IPS DF 6.9 (cell line): ENCODE data around the gene TRPM6.

Experiments used
- DNase-seq: peaks from one replicate; pipeline ENCODE4 v3.0.0-alpha.2; 2013; ENCODE audit warnings: low read depth, low spot score
- H3K27ac ChIP-seq: one replicate; pipeline ENCODE4 v1.5.1; 2013; ENCODE audit warnings: low read length, control low read depth
- H3K27me3 ChIP-seq: 2 replicates; pipeline ENCODE4 v1.6.1; 2013; ENCODE audit warnings: mild to moderate bottlenecking, low read length; ENCODE audit not compliant: control insufficient read depth, insufficient read depth
- H3K36me3 ChIP-seq: 2 replicates; pipeline ENCODE4 v1.6.1; 2013; ENCODE audit warnings: low read length; ENCODE audit not compliant: control insufficient read depth, insufficient read depth
- H3K4me1 ChIP-seq: 2 replicates; pipeline ENCODE4 v1.6.1; 2013; ENCODE audit warnings: low read length; ENCODE audit not compliant: control insufficient read depth, insufficient read depth
- H3K4me3 ChIP-seq: 2 replicates; pipeline ENCODE4 v1.5.1; 2013; ENCODE audit warnings: mild to moderate bottlenecking, low read length
- H3K9me3 ChIP-seq: 2 replicates; pipeline ENCODE4 v1.6.1; 2013; ENCODE audit warnings: low read length, inconsistent platforms; ENCODE audit not compliant: control insufficient read depth, insufficient read depth
- WGBS: extraction: QIAGEN DNeasy Blood & Tissue Kit; methylation state at CpG from one replicate; pipeline ENCODE4 v1.1.7; 2013; ENCODE audit warnings: mixed read lengths, missing lambda C conversion rate; ENCODE audit not compliant: insufficient read length, insufficient coverage; 5-methylcytosine and 5-hydroxymethylcytosine counted together

TRPM6 gene

GRCh38 chr9:74777136-74777879 is 110.4 kb downstream of the TRPM6 start:
- no CpG with 5 or more reads among the region's 8 CpGs for WGBS
- Histone ChIP-seq H3K27me3 (no peaks in the 10 kb centered on the region), H3K4me1 (no peaks in the 10 kb centered on the region), H3K4me3 (no peak overlapping the region), H3K27ac (no peak overlapping the region), H3K36me3 (no peaks in the 10 kb centered on the region), H3K9me3 (no peaks in the 10 kb centered on the region)
- peak; percentile 16 for DNase-seq

- Histone ChIP-seq H3K27me3 (no peaks in the 10 kb centered on the region), H3K4me1 (no peaks in the 10 kb centered on the region), H3K27ac (no peak overlapping the region), H3K9me3 (no peaks in the 10 kb centered on the region), H3K4me3 (no peak overlapping the region), H3K36me3 (no peaks in the 10 kb centered on the region)
- no peak for DNase-seq
- no CpG with 5 or more reads among the region's 5 CpGs for WGBS
These were observed 112.3 kb downstream of the TRPM6 start for GRCh38 chr9:74775396-74775795.

- no CpG with 5 or more reads among the region's 8 CpGs for WGBS
- Histone ChIP-seq H3K27me3 (no peaks in the 10 kb centered on the region), H3K36me3 (no peaks in the 10 kb centered on the region), H3K27ac (no peak overlapping the region), H3K4me1 (no peaks in the 10 kb centered on the region), H3K9me3 (no peaks in the 10 kb centered on the region), H3K4me3 (no peak overlapping the region)
- peak; percentile 41 for DNase-seq
These were observed 113.7 kb downstream of the TRPM6 start for GRCh38 chr9:74773886-74774479.

GRCh38 chr9:74772121-74772520 is 115.6 kb downstream of the TRPM6 start:
- Histone ChIP-seq H3K4me1 (no peaks in the 10 kb centered on the region), H3K27ac (no peak overlapping the region), H3K27me3 (no peaks in the 10 kb centered on the region), H3K36me3 (no peaks in the 10 kb centered on the region), H3K9me3 (no peaks in the 10 kb centered on the region), H3K4me3 (no peak overlapping the region)
- no peak for DNase-seq
- WGBS: no CpG with 5 or more reads among the region's 4 CpGs

DNA sequence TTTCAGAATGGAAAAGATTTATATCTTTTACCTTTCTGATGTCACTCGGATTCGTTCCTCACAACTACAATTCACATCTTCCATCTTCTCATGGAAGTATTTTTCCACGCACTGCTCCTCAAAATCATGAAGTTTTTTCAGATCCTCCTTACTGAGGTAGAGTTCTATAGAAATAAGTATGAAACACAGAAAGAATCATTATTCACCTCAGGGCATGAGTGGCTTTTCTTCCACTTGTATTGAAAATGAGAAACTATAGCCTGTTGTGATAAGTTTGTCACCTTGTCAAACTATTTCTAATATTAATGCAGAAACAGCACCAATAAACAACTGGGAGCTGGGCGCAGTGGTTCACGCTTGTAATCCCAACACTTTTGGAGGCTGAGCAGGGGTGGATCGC is 116.0 kb downstream of the TRPM6 start:
- Histone ChIP-seq H3K27ac (no peak overlapping the region), H3K4me3 (no peak overlapping the region), H3K9me3 (no peaks in the 10 kb centered on the region), H3K4me1 (no peaks in the 10 kb centered on the region), H3K36me3 (no peaks in the 10 kb centered on the region), H3K27me3 (no peaks in the 10 kb centered on the region)
- no peak for DNase-seq
- WGBS: no CpG with 5 or more reads among the region's 6 CpGs

DNA sequence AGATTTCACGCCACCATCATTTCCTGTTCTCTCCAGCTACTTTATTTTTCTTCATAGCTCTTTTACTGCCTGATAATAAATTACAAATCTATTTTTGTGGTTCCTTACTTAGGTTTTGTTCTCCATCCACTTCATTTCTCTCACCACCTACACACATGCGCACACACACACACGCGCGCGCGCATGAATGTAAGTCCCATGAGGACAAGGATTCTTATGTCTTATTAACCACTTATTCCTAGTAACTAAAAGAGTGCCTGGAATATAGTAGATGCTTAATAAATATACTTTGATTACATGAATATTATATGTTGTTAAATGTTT is 116.5 kb downstream of the TRPM6 start:
- no peak overlapping the region for H3K4me3 ChIP-seq
- H3K27me3 ChIP-seq: no peaks in the 10 kb centered on the region
- no peak overlapping the region for H3K27ac ChIP-seq
- no peak for DNase-seq
- H3K36me3 ChIP-seq: no peaks in the 10 kb centered on the region
- no peaks in the 10 kb centered on the region for H3K4me1 ChIP-seq
- WGBS: no CpG with 5 or more reads among the region's 7 CpGs
- no peaks in the 10 kb centered on the region for H3K9me3 ChIP-seq

- no peak overlapping the region for H3K4me3 ChIP-seq
- DNase-seq: peak; percentile 66
- WGBS: 100% methylated on average over 3 of the region's 22 CpGs
These were observed 117.0 kb downstream of the TRPM6 start for GRCh38 chr9:74770508-74771261.

GRCh38 chr9:74765481-74765971 is 122.2 kb downstream of the TRPM6 start:
- no CpG with 5 or more reads among the region's 3 CpGs for WGBS
- no peak overlapping the region for H3K4me3 ChIP-seq
- no peak overlapping the region for H3K27ac ChIP-seq
- no peaks in the 10 kb centered on the region for H3K4me1 ChIP-seq
- no peaks in the 10 kb centered on the region for H3K9me3 ChIP-seq
- DNase-seq: no peak
- H3K36me3 ChIP-seq: no peaks in the 10 kb centered on the region
- no peaks in the 10 kb centered on the region for H3K27me3 ChIP-seq

More at GRCh38 chr9:74770508-74771261, 117.0 kb downstream of the TRPM6 start:
- Histone ChIP-seq H3K9me3 (no peaks in the 10 kb centered on the region), H3K36me3 (no peaks in the 10 kb centered on the region), H3K27me3 (no peaks in the 10 kb centered on the region), H3K4me1 (no peaks in the 10 kb centered on the region), H3K27ac (no peak overlapping the region)

- H3K4me1 ChIP-seq: no peaks in the 10 kb centered on the region
- no peak for DNase-seq
- WGBS: no CpG with 5 or more reads among the region's 1 CpG
- no peaks in the 10 kb centered on the region for H3K9me3 ChIP-seq
- no peak overlapping the region for H3K4me3 ChIP-seq
- no peak overlapping the region for H3K27ac ChIP-seq
- H3K36me3 ChIP-seq: no peaks in the 10 kb centered on the region
- no peaks in the 10 kb centered on the region for H3K27me3 ChIP-seq
These were observed 124.8 kb downstream of the TRPM6 start for GRCh38 chr9:74762950-74763349.

- Histone ChIP-seq H3K4me1 (no peaks in the 10 kb centered on the region), H3K36me3 (no peaks in the 10 kb centered on the region), H3K4me3 (no peak overlapping the region), H3K27me3 (no peaks in the 10 kb centered on the region), H3K9me3 (no peaks in the 10 kb centered on the region), H3K27ac (no peak overlapping the region)
- DNase-seq: no peak
- WGBS: no CpG with 5 or more reads among the region's 3 CpGs
These were observed 127.6 kb downstream of the TRPM6 start for GRCh38 chr9:74760031-74760700.
